Uterus (tissue), 4 donors: Measurements from ENCODE around the gene PAIP2. TPM values are rescaled to one million over a fixed set of nuclear protein-coding genes. Genes with fewer than 3 reads are reported as not detected.
A peak's percentile ranks its signal among the peaks of the same experiment; 100 is the strongest.

Experiments used
- DNase-seq, 2 donors: peaks; one replicate each; pipeline ENCODE4 v3.0.0-alpha.2; 2019 to 2020
- H3K27ac ChIP-seq, 2 donors: fragments of 200-600 bp; sonication (generic); 1 replicate in 1 of 2; 2 replicates in 1 of 2; pipeline ENCODE4 v1.5.1; 2016 to 2018
- H3K27me3 ChIP-seq, 2 donors: fragments of 200-600 bp; sonication (generic); one replicate each; pipeline ENCODE4 v1.5.1; 2018 to 2019; ENCODE audit warnings: control low read depth in 1 of 2
- H3K36me3 ChIP-seq, 2 donors: fragments of 200-600 bp; sonication (generic); one replicate each; pipeline ENCODE4 v1.5.1; 2019; ENCODE audit warnings: control low read depth in 1 of 2
- H3K4me1 ChIP-seq, 2 donors: fragments of 200-600 bp; sonication (generic); one replicate each; pipeline ENCODE4 v1.5.1; 2018 to 2019; ENCODE audit warnings: control low read depth in 1 of 2
- H3K4me3 ChIP-seq, 2 donors: fragments of 200-600 bp; sonication (generic); 1 replicate in 1 of 2; 2 replicates in 1 of 2; pipeline ENCODE4 v1.5.1; 2018 to 2019; ENCODE audit warnings: mild to moderate bottlenecking in 1 of 2
- H3K9me3 ChIP-seq, 2 donors: fragments of 200-600 bp; sonication (generic); one replicate each; pipeline ENCODE4 v1.5.1; 2019; ENCODE audit warnings: control low read depth in 1 of 2
- POLR2A ChIP-seq, 2 donors: fragments of 450-650 bp; IDR thresholded peaks; one replicate each; pipeline ENCODE4 v1.6.1; 2016; ENCODE audit warnings: antibody characterized with exemption in 2 of 2, mild to moderate bottlenecking in 1 of 2, moderate library complexity in 1 of 2
- intact Hi-C: fragments of 100-400 bp; cut with DNase I; formaldehyde crosslinking; loops from one replicate; pipeline ENCODE4 v1.15.1; 2023; ENCODE audit warnings: low total_unique reads
- total RNA-seq, 4 donors: library from RNA; depleted of rRNA in 3 of 4; stranded (reverse); fragments of >200 nt in 3 of 4; gene quantifications; one replicate each; pipeline versions ENCODE4 v1.1.0 to v1.2.4, GENCODE V29; 2014 to 2023
- TF ChIP-seq, protein P1 (sequence below), 4 experiments: fragments of 200-600 bp in 2 of 4; fragments of 450-650 bp in 2 of 4; sonication (generic) in 2 of 4; IDR thresholded peaks; one replicate each; pipeline ENCODE4 v1.5.1; 2016 to 2019; ENCODE audit warnings: antibody characterized with exemption in 4 of 4, mild to moderate bottlenecking in 2 of 4, moderate library complexity in 1 of 4
- donor health status: DM: yes; HTN: yes; CAD: no.

The PAIP2 gene
- total RNA-seq, 4 donors from 2014 or later: 43.5 to 144 (median 87.7) TPM

DNA sequence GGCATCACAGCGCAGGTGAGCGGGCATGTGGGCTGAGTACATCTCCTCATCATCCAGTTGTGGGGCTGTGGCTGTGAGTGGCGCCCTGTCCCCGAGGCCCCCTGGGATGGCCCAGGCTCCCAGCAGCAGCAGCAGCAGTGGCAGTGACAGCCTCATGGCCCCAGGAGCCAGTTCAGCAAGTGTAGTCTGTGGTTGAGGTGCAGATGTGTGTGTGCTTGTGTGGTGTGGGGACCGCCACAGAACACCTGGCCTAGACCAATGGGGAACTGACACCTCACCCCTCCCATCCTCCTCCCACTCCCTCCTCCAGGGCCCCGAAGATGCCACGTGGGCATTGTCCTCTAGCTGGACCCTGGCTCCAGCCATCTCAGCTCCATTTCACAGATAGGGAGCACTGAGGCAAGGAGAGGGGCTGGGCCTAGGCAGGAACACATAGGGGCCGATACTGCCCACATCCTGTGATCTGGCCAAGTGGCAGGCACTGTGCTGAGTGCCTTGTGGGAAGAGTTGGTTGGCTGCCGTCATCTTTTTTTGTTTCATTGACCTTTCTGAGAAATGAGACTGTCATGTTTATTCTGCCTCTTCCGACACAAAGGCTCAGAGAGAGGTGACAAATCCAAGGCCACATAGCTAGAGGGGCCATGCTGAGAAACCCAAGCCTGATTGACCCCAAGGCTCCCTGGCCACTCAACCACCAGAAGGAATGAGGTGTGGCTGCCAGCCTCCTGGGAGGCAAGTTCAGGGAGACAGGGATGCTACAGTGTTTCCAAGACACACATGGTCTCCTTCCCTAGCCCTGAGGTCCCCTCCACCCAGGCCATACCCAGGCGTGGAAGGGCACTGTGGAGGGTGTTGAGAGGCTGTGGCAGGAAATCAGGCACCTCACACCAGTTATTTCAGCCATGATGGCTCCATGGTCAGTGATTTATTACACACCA lies 48.3 kb downstream of the PAIP2 start, which contains the start of gene MZB1:
Gene MZB1 (minus strand): TSS at position 213 of the 938 bp plus-strand sequence. CDS start 57 bp downstream, at position 156.
- H3K27me3 ChIP-seq: peaks cover 9% of the 10 kb centered on the region in 2 donors
- H3K4me3 ChIP-seq: no peak within 1 kb of the TSS
- no peak for DNase-seq
- intact Hi-C loops: no loop called here
- H3K9me3 ChIP-seq: no peaks in the 10 kb centered on the region
- H3K4me1 ChIP-seq: peaks cover 0 to 7% of the 10 kb centered on the region in 2 donors
- H3K27ac ChIP-seq: no peak within 1 kb of the TSS
- no peaks in the 10 kb centered on the region for H3K36me3 ChIP-seq
- TF ChIP-seq, protein P1, sequence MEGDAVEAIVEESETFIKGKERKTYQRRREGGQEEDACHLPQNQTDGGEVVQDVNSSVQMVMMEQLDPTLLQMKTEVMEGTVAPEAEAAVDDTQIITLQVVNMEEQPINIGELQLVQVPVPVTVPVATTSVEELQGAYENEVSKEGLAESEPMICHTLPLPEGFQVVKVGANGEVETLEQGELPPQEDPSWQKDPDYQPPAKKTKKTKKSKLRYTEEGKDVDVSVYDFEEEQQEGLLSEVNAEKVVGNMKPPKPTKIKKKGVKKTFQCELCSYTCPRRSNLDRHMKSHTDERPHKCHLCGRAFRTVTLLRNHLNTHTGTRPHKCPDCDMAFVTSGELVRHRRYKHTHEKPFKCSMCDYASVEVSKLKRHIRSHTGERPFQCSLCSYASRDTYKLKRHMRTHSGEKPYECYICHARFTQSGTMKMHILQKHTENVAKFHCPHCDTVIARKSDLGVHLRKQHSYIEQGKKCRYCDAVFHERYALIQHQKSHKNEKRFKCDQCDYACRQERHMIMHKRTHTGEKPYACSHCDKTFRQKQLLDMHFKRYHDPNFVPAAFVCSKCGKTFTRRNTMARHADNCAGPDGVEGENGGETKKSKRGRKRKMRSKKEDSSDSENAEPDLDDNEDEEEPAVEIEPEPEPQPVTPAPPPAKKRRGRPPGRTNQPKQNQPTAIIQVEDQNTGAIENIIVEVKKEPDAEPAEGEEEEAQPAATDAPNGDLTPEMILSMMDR (IDR thresholded peaks at IDR 0.05): no peak
- no peak for TF ChIP-seq POLR2A (IDR thresholded peaks at IDR 0.05)

DNA sequence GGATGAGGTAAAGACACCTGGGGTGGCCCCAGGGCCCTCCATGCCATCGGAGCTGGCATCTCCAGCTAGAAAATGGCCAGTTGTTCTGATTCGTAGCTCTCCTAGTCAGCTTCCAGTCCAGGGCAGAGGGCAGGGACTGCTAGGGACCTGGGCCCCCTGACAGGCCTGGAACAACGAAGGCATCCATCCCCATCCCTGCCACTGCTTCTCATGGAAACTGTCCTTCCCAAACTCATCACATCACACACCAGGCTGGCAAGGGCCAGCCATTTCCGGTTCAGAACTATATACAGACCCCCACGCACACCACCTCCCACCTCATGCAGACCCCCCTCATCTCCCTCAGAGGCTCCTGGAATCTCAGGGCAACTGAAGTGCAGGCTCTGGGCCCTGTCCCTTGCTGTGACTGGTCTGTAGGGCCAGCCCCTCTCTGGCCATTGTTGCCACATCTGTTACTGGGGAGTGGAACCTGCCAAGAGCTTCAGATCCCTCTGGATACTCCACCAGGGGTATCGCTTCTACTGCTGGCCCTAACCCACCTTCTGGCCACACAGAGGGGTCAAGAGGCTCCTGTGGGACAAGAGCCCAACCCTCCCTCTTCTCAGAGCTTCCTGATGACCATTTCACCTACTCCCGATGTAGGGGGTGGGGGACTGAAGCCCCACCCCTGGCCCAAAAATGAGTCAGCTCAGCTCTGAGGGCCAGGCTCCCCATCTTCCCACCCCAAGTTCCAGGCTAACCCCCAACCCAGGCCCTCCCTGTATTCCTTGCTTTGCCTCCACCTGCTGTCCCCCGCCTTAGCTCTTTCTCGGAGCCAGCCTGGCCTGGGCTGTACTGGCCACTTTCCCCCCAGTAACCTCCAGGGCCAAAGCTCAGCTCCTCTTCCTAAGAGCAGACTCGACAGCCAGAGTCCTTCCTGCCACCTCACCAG lies 49.2 kb downstream of the PAIP2 start:
- no peaks in the 10 kb centered on the region for H3K9me3 ChIP-seq
- no peak for TF ChIP-seq POLR2A (IDR thresholded peaks at IDR 0.05)
- TF ChIP-seq, protein P1 (IDR thresholded peaks at IDR 0.05): no peak
- no peak overlapping the region for H3K4me3 ChIP-seq
- no peaks in the 10 kb centered on the region for H3K36me3 ChIP-seq
- intact Hi-C loops: no loop called here
- H3K27me3 ChIP-seq: peaks cover 9% of the 10 kb centered on the region in 2 donors
- DNase-seq: no peak
- no peak overlapping the region for H3K27ac ChIP-seq
- H3K4me1 ChIP-seq: peaks cover 0 to 7% of the 10 kb centered on the region in 2 donors

DNA sequence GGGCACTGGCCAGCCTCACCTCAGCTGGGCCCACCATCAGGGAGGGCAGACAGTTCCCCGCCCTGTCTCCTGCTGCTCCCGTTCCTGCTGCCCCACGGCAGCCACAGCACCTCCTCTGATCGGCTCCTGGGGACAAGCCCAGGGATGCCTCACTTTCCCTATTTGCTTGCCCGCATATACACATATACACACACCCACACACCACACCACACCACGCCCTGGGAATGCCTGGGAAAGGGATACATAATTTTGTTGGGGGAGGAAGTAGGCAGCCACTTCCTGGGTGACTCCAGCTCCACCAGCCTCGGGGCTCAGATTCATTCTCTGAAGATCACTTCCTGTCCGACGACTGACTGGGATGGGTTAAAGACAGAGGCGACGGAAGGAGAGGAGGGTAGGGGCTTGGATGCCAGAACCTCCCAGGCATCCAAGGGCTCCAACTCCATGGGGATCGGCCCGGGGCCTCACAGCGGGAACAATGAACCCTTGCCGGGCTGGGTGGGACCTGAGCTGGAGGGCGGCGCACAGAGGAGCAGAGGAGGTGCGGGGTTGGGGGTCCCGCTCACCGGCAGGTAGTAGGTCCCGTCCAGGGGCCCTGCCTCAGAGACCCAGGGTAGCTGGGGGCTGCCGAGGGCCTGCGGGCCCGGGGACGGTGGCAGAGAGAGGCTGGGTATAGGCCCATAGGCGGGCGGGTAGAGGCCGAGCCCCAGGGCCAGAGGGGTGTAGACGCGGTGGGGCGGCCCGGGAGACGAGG lies 50.1 kb downstream of the PAIP2 start:
- H3K27ac ChIP-seq: no peak overlapping the region
- no peaks in the 10 kb centered on the region for H3K36me3 ChIP-seq
- no peak overlapping the region for H3K4me3 ChIP-seq
- TF ChIP-seq POLR2A (IDR thresholded peaks at IDR 0.05): no peak
- TF ChIP-seq, protein P1 (IDR thresholded peaks at IDR 0.05): no peak
- H3K27me3 ChIP-seq: peaks cover 9% of the 10 kb centered on the region in 2 donors
- DNase-seq: no peak
- H3K4me1 ChIP-seq: peaks cover 0 to 7% of the 10 kb centered on the region in 2 donors
- H3K9me3 ChIP-seq: no peaks in the 10 kb centered on the region
- intact Hi-C loops: no loop called here

DNA sequence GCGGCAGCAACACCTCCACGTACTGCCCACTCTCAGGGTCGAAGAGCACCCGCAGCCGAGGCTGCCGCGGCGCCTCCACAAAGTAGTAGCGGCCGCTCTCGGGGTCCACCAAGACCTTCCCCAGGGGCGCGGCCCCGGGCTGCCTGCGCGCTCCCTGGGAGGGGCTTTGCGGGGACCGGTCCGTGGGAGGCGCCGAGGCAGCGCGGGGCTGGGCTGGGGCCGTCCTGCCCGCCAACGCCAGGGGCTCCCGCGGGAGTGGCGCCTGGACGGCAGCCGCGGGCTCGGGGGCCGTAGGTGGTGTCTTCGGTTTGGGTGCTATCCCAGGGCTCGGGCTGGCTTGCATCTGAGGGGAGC lies 50.6 kb downstream of the PAIP2 start:
- peak overlapping the region in 1 of 2 donors; percentile 35 for H3K4me3 ChIP-seq
- TF ChIP-seq, protein P1 (IDR thresholded peaks at IDR 0.05): no peak
- no peak for TF ChIP-seq POLR2A (IDR thresholded peaks at IDR 0.05)
- intact Hi-C loops: no loop called here
- H3K27ac ChIP-seq: no peak overlapping the region
- H3K27me3 ChIP-seq: peaks cover 9% of the 10 kb centered on the region in 2 donors
- H3K36me3 ChIP-seq: no peaks in the 10 kb centered on the region
- H3K4me1 ChIP-seq: peaks cover 0 to 7% of the 10 kb centered on the region in 2 donors
- DNase-seq: no peak
- H3K9me3 ChIP-seq: no peaks in the 10 kb centered on the region
